UCSD-AML1 (cell line): ENCODE data around the gene GRK1.

Experiments used
- DNase-seq: peaks from one replicate; lab custom pipeline; 2025; ENCODE audit not compliant: unreplicated experiment; lab: John Stamatoyannopoulos, UW

GRK1 gene

GRCh38 chr13:113649212-113649611 lies 17.8 kb upstream of the GRK1 start:
- no peak for DNase-seq

GRCh38 chr13:113650275-113650674 lies 16.7 kb upstream of the GRK1 start:
- DNase-seq, result no peak

GRCh38 chr13:113650731-113651148 lies 16.3 kb upstream of the GRK1 start:
- no peak for DNase-seq

- no peak for DNase-seq
Observed at GRCh38 chr13:113651511-113652403, 15.3 kb upstream of the GRK1 start.

- no peak for DNase-seq
Observed at GRCh38 chr13:113652404-113653263, 14.4 kb upstream of the GRK1 start.

GRCh38 chr13:113653264-113654174 lies 13.5 kb upstream of the GRK1 start:
- DNase-seq, result no peak

GRCh38 chr13:113654175-113654560 lies 12.9 kb upstream of the GRK1 start:
- no peak for DNase-seq

- DNase-seq, result no peak
Observed at GRCh38 chr13:113654591-113655345, 12.3 kb upstream of the GRK1 start.

- DNase-seq, result no peak
Observed at GRCh38 chr13:113655346-113656002, 11.5 kb upstream of the GRK1 start.

GRCh38 chr13:113656003-113656588 lies 10.9 kb upstream of the GRK1 start:
- no peak for DNase-seq

GRCh38 chr13:113656831-113657671 lies 10.0 kb upstream of the GRK1 start:
- DNase-seq, result no peak

GRCh38 chr13:113657851-113658741 lies 8.9 kb upstream of the GRK1 start, which contains the start of gene ATP4B:
ATP4B (minus strand) TSS chr13:113658198; CDS start chr13:113658144, 54 bp downstream.
- DNase-seq, result no peak

GRCh38 chr13:113658836-113659235 lies 8.2 kb upstream of the GRK1 start:
- no peak for DNase-seq

- DNase-seq, result no peak
Observed at GRCh38 chr13:113659337-113659736, 7.7 kb upstream of the GRK1 start.

GRCh38 chr13:113660066-113660465 lies 7.0 kb upstream of the GRK1 start:
- no peak for DNase-seq

GRCh38 chr13:113661509-113661908 lies 5.5 kb upstream of the GRK1 start:
- DNase-seq, result no peak

GRCh38 chr13:113663934-113664333 lies 3.1 kb upstream of the GRK1 start:
- DNase-seq, result no peak
